ENCODE results near the gene SPDYC.
A peak's percentile ranks its signal among the peaks of the same experiment; 100 is the strongest.

GRCh38 chr11:65129649-65130441 lies 40.2 kb upstream of the SPDYC start:
- TF ChIP-seq CTCF (IDR thresholded peaks at IDR 0.05 in 2 of 3, conservative IDR thresholded peaks at IDR 0.05 in 1 of 3; ENCODE audit: borderline replicate concordance in 1 of 3, insufficient read depth in 1 of 3, low read depth in 2 of 3, low read length in 2 of 3) (peak in 1 of 3 experiments; percentile 12; a peak in 1 of 6 replicates), POLR2A (IDR thresholded peaks at IDR 0.05; ENCODE audit: borderline replicate concordance, extremely low read depth, insufficient read depth, insufficient read length) (no peak), SRF (IDR thresholded peaks at IDR 0.05; ENCODE audit: low read depth) (no peak), EZH2phosphoT487 (IDR thresholded peaks at IDR 0.05; ENCODE audit: borderline replicate concordance) (no peak), POLR2AphosphoS5 (IDR thresholded peaks at IDR 0.05; ENCODE audit: low read depth, low read length) (0 out of 2 replicates have a peak, but pooled peaks have one; percentile 14), EGR1 (IDR thresholded peaks at IDR 0.05; ENCODE audit: low read depth) (no peak), EZH2 (IDR thresholded peaks at IDR 0.05) (no peak), JUND (IDR thresholded peaks at IDR 0.05) (no peak), ZFX (IDR thresholded peaks at IDR 0.05) (no peak), FOSL1 (IDR thresholded peaks at IDR 0.05; ENCODE audit: low read depth) (no peak), ATF3 (IDR thresholded peaks at IDR 0.05) (no peak)

Measured in HCT116 (cell line).